Measurements from ENCODE around the gene RALGAPA2.

RALGAPA2 gene

GRCh38 chr20:20555838-20556237 lies 156.6 kb downstream of the RALGAPA2 start:
- H3K4me3 ChIP-seq (ENCODE audit: low read depth, low read length): no peak overlapping the region
- TF ChIP-seq POLR2A (IDR thresholded peaks at IDR 0.05; ENCODE audit: extremely low read depth, insufficient read length) (no peak), CTCF (IDR thresholded peaks at IDR 0.05; ENCODE audit: low read depth, low read length) (no peak), MYC (IDR thresholded peaks at IDR 0.05; ENCODE audit: low read depth, low read length) (no peak)
- TF ChIP-seq, protein P1, sequence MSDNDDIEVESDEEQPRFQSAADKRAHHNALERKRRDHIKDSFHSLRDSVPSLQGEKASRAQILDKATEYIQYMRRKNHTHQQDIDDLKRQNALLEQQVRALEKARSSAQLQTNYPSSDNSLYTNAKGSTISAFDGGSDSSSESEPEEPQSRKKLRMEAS (IDR thresholded peaks at IDR 0.05; ENCODE audit: low read depth, low read length): no peak
- no peak for DNase-seq (ENCODE audit: low read depth)

- H3K4me3 ChIP-seq (ENCODE audit: low read depth, low read length): no peak overlapping the region
- TF ChIP-seq MYC (IDR thresholded peaks at IDR 0.05; ENCODE audit: low read depth, low read length): no peak
- no peak for DNase-seq (ENCODE audit: low read depth)
Measured at GRCh38 chr20:20554951-20555350, 157.5 kb downstream of the RALGAPA2 start.

GRCh38 chr20:20553541-20553940 lies 158.9 kb downstream of the RALGAPA2 start:
- TF ChIP-seq MYC (IDR thresholded peaks at IDR 0.05; ENCODE audit: low read depth, low read length): no peak
- no peak for TF ChIP-seq POLR2A (IDR thresholded peaks at IDR 0.05; ENCODE audit: extremely low read depth, insufficient read length)
- TF ChIP-seq, protein P1 (IDR thresholded peaks at IDR 0.05; ENCODE audit: low read depth, low read length): no peak
- no peak for TF ChIP-seq CTCF (IDR thresholded peaks at IDR 0.05; ENCODE audit: low read depth, low read length)
- DNase-seq (ENCODE audit: low read depth): no peak
- no peak overlapping the region for H3K4me3 ChIP-seq (ENCODE audit: low read depth, low read length)

GRCh38 chr20:20552076-20552475 lies 160.4 kb downstream of the RALGAPA2 start:
- no peak for TF ChIP-seq CTCF (IDR thresholded peaks at IDR 0.05; ENCODE audit: low read depth, low read length)
- no peak for TF ChIP-seq POLR2A (IDR thresholded peaks at IDR 0.05; ENCODE audit: extremely low read depth, insufficient read length)
- TF ChIP-seq MYC (IDR thresholded peaks at IDR 0.05; ENCODE audit: low read depth, low read length): no peak
- DNase-seq (ENCODE audit: low read depth): no peak
- H3K4me3 ChIP-seq (ENCODE audit: low read depth, low read length): no peak overlapping the region

DNA sequence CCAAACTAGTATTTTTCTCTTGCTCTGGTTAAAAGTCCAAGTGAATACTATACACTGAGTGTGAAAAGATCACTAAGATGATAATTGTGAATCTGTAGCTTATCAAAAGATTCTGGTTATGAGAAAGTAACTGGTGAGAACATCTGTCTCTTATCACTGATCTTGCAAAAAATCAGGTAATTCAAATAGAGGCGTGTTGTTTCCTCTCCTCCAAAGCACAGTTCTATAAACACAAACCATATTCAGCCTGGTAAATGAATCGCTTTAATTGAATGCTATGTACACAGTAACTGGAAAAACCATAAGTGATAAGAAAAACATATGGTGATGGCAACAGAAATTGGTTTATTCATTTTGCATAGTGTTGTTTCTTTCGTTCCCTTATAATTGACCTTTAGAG lies 161.0 kb downstream of the RALGAPA2 start:
- no peak for DNase-seq (ENCODE audit: low read depth)
- TF ChIP-seq MYC (IDR thresholded peaks at IDR 0.05; ENCODE audit: low read depth, low read length) (no peak), CTCF (IDR thresholded peaks at IDR 0.05; ENCODE audit: low read depth, low read length) (no peak), POLR2A (IDR thresholded peaks at IDR 0.05; ENCODE audit: extremely low read depth, insufficient read length) (no peak)
- TF ChIP-seq, protein P1 (IDR thresholded peaks at IDR 0.05; ENCODE audit: low read depth, low read length): no peak

GRCh38 chr20:20549704-20550103 lies 162.7 kb downstream of the RALGAPA2 start:
- no peak overlapping the region for H3K4me3 ChIP-seq (ENCODE audit: low read depth, low read length)
- TF ChIP-seq, protein P1 (IDR thresholded peaks at IDR 0.05; ENCODE audit: low read depth, low read length): no peak
- no peak for TF ChIP-seq MYC (IDR thresholded peaks at IDR 0.05; ENCODE audit: low read depth, low read length)
- TF ChIP-seq CTCF (IDR thresholded peaks at IDR 0.05; ENCODE audit: low read depth, low read length): no peak
- no peak for TF ChIP-seq POLR2A (IDR thresholded peaks at IDR 0.05; ENCODE audit: extremely low read depth, insufficient read length)
- DNase-seq (ENCODE audit: low read depth): peak; percentile 33

More for the DNA sequence above, 161.0 kb downstream of the RALGAPA2 start:
- H3K4me3 ChIP-seq (ENCODE audit: low read depth, low read length): no peak overlapping the region
